D721Med (cell line): ENCODE results near the gene MACF1.

Experiments used
- DNase-seq: peaks from one replicate; pipeline ENCODE4 v3.0.0; 2011; ENCODE audit warnings: low spot score; ENCODE audit not compliant: insufficient read length
- FAIRE-seq: peaks from 2 replicates; lab custom pipeline; 2011; peaks lifted over from hg19 to GRCh38; lab: Jason Lieb, UNC
- TF ChIP-seq, protein P1 (sequence below): IDR thresholded peaks from 2 replicates; pipeline ENCODE4 v1.5.1; 2012; ENCODE audit warnings: mild to moderate bottlenecking, control low read depth; ENCODE audit not compliant: insufficient read depth; ENCODE audit errors: missing control alignments

The MACF1 gene

DNA sequence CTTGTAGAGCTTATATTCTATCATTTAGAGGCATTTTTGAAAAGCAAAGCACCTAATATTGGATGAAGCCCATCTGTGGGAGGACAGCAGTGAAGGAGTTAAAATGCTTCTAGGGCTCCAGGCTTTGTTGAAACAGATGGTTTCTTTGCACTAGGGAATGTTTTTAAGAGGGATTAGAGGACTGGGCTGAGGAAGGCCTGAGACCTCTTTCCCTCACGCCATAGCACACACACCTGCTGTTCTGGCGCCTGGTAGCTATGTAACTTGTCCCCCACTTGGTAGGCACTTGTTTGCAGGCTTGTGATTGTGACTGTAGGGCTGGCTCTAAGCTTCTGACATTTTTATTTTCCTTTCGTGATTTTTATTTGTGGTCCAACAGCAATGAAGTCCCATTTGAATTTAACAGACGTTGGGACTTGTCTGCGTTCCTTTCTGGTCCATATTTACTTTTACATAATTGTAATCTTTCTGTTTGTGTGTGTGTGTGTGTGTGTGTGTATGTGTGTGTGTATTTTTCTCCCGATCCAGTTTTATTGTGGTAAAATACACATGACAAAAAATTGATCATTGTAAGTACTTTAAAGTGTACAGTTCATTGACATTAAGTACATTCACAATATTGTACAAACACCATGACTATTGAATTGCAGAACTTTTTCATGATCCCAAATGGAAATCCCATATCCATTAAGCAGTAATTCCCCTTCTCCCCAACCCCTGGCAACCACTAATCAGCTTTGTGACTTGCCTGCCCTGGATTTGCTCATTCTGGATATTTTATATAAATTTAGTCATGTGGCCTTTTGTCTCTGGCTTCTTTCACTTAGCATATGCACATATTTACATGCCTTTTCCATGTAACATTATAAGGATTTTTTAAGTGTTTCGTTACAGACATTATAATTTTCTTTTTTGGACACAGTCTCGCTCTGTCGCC, 33.5 kb upstream of the MACF1 start:
- TF ChIP-seq, protein P1, sequence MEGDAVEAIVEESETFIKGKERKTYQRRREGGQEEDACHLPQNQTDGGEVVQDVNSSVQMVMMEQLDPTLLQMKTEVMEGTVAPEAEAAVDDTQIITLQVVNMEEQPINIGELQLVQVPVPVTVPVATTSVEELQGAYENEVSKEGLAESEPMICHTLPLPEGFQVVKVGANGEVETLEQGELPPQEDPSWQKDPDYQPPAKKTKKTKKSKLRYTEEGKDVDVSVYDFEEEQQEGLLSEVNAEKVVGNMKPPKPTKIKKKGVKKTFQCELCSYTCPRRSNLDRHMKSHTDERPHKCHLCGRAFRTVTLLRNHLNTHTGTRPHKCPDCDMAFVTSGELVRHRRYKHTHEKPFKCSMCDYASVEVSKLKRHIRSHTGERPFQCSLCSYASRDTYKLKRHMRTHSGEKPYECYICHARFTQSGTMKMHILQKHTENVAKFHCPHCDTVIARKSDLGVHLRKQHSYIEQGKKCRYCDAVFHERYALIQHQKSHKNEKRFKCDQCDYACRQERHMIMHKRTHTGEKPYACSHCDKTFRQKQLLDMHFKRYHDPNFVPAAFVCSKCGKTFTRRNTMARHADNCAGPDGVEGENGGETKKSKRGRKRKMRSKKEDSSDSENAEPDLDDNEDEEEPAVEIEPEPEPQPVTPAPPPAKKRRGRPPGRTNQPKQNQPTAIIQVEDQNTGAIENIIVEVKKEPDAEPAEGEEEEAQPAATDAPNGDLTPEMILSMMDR = no peak
- FAIRE-seq (peak; percentile 96), DNase-seq (no peak)

DNA sequence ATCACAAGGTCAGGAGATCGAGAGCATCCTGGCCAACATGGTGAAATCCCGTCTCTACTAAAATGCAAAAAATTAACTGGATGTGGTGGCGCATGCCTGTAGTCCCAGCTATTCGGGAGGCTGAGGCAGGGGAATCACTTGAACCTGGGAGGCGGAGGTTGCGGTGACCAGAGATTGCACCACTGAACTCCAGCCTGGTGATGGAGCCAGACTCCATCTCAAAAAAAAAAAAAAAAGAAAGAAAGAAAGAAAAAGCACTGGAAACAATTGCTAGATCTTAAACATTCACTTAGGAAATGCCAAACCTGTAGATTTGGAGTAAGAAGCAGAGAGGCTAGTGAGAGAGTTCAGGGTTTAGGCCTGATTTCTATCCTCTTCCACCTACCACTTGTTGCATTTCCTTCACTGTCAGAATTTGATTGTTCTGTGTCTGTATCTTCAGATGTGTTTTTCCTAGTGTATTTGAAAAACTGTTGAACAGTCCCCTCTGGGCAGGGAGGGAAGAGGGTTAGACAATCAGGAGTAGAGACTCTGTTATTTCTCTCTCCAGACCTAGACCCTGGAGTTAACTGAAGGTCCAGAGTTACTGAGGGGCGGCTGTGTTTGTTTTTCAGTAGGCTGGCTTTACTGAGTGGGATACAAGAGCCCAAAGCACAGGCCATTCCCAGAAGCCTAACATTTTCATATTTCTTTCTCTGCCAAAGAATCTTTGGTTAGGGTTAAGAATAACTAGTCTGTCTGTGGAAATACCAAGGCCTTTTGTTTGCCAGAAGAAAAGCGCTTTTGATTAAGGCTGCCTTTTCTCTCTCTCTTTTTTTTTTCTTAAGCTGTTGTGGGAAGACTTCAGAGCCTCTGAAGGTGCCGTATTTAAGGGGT, 31.1 kb upstream of the MACF1 start:
- no peak for DNase-seq
- TF ChIP-seq, protein P1 = no peak
- FAIRE-seq = no peak

DNA sequence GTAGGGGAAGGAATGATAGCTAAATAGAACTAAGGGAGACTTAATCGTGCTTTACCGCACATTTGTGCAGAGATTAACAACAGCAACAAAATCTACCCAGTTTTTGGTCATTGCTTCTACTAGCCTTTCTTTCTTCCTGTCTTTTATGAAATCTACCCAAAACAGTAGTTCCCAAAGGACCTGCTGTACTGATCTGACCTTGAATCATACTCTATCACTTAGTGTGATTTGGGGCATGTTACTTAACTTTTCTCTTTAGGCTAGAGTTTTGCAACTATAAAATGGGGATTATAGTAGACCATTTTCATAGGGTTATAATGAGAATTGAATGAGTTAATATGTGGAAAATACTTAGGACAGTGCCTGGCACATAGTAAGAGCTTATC, 30.5 kb upstream of the MACF1 start:
- no peak for DNase-seq
- TF ChIP-seq, protein P1 = no peak
- FAIRE-seq = no peak

DNA sequence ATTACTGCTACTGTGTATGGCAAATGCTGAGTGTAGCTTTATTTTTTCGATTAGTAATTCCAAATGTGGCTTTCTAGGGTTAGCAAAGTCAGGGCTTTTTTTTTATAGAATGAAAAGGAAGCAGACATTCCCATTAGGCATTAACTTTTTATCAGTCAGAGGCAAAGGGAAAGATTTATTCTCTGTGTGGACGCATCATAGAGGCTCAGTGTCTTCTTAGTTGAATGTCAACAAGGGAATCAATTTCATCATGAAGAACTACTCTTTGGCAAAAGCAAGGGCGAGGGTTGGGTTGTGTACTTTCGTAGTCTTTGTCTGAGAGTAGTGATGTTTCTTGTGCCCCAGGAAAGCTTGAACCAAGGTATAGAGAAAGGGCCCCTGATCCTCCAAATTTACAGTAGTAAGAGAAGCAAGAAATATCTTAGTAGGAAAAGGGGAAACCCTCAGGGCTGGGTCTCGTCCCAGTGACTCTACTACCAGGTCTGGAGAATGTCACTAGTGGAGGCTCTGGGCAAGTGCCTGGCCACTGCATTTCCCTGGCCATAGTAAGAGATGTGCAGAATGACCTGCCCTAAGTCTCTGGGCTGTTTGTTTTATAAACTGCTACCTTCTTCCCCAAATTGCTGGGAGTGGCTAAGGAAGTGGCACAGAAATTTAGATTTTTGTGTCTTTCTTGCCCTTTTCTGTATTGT, 30.0 kb upstream of the MACF1 start:
- no peak for FAIRE-seq

DNA sequence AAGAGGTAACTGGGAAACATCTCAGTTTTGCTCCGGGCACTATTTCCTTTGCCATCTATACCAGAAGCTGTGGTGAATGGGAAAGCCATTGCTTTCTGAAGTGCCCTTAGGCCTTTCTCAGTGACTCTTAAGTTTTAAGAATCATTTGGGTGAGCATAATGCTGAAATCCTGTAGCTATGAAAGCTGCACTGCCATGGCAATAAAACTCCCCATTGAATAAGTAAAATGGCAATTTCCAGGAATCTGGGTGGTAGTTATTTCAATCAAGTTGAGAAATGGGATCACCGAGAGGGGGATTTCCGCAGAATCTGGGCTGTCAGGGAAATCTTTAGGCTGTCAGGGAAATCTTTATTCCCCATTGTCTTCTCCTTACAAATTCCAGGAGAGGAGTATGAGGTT, 26.8 kb upstream of the MACF1 start:
- TF ChIP-seq, protein P1 = no peak
- FAIRE-seq = no peak
- no peak for DNase-seq

More for the DNA sequence above, 30.0 kb upstream of the MACF1 start:
- TF ChIP-seq, protein P1 = no peak
- DNase-seq = no peak

DNA sequence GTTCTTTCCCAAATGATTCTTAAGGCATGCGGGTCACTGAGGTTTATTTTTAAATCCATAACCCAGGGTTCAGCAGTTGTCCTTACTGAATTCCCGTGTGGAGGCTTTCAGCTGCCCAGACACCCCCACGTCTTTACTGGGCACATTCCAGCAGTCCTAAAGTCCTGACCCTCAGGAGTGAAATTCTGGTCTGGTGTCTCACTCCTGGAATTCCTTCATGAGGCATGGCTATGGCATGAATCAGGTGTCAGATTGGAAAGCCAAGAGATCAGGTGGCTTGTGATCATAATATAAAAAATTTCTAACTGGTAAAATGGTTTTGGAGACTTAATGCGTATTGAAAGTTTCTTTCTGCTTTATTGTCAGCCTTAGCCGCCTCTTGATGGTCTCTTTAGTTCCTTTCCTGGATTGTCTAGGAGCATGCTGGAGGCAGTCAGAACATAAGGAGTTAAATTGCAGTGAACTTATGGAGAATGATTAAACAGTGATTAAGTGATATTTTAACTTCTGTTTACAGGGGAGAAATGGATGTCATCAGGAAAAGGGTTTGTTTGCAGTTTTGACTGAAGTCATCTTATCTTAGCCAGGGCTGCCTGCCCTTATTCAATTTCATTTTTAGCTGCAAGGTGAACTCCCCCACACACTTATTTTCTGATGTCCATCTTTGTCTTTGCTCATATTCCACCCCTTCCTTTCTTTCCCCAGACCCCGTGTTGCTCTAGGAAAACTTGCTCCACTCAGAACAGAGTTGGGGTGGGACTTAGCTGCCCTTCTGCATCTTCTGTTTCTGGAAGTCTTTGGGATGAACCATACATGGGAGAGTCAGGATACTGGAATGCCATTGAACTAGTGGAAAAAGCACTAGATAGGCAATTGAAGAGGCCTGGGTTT, 25.7 kb upstream of the MACF1 start:
- no peak for FAIRE-seq

More for the DNA sequence above, 25.7 kb upstream of the MACF1 start:
- no peak for DNase-seq
- TF ChIP-seq, protein P1 = no peak
